A673 (cell line): ENCODE results near the gene WHRN. TPM values are rescaled to one million over a fixed set of nuclear protein-coding genes. Genes with fewer than 3 reads are reported as not detected.

ENCODE experiments used
- BruUV-seq: library from RNA; stranded (reverse); fragments of 400-500 nt; replicated peaks from 2 replicates; lab custom pipeline; 2021; lab: Mats Ljungman, UMichigan
- CTCF ChIA-PET: fragments of 300-600 bp; sonication (Branson Sonifier 250); formaldehyde crosslinking; loops from one replicate; lab custom pipeline; 2022; ENCODE audit warnings: antibody characterized with exemption; lab: Charles Lee
- POLR2A ChIA-PET: fragments of 300-600 bp; sonication (Branson Sonifier 250); formaldehyde crosslinking; loops from one replicate; lab custom pipeline; 2022; ENCODE audit warnings: antibody characterized with exemption; ENCODE audit not compliant: low non-redundant PET; lab: Charles Lee
- DNase-seq: peaks from one replicate; pipeline ENCODE4 v3.0.0-alpha.2; 2015; ENCODE audit warnings: low spot score
- H3K27ac ChIP-seq: fragments of 200-600 bp; sonication (generic); 2 replicates; pipeline ENCODE4 v1.5.1; 2016; ENCODE audit warnings: mixed run types, low read depth, mild to moderate bottlenecking, mixed read lengths, antibody characterized with exemption, low read length; ENCODE audit not compliant: poor library complexity, severe bottlenecking
- H3K27me3 ChIP-seq: fragments of 200-600 bp; sonication (generic); replicated peaks from 2 replicates; pipeline ENCODE4 v1.6.1; 2017; ENCODE audit warnings: mixed run types, low read depth, mild to moderate bottlenecking, mixed read lengths, antibody characterized with exemption, low read length; ENCODE audit not compliant: insufficient read depth, poor library complexity
- H3K36me3 ChIP-seq: fragments of 200-600 bp; sonication (generic); 2 replicates; pipeline ENCODE4 v1.6.1; 2016; ENCODE audit warnings: mixed run types, mild to moderate bottlenecking, mixed read lengths, antibody characterized with exemption, low read length; ENCODE audit not compliant: insufficient read depth, poor library complexity, severe bottlenecking
- H3K4me1 ChIP-seq: fragments of 200-600 bp; sonication (generic); 2 replicates; pipeline ENCODE4 v1.6.1; 2017; ENCODE audit warnings: mixed run types, mild to moderate bottlenecking, mixed read lengths, antibody characterized with exemption, low read length; ENCODE audit not compliant: insufficient read depth, poor library complexity, severe bottlenecking
- H3K4me3 ChIP-seq: fragments of 200-600 bp; sonication (generic); 2 replicates; pipeline ENCODE4 v1.5.1; 2016; ENCODE audit warnings: low read depth, mixed run types, mild to moderate bottlenecking, mixed read lengths, low read length; ENCODE audit not compliant: poor library complexity, severe bottlenecking
- H3K9me3 ChIP-seq: fragments of 200-600 bp; sonication (generic); 2 replicates; pipeline ENCODE4 v1.6.1; 2016; ENCODE audit warnings: mixed run types, low read depth, mild to moderate bottlenecking, mixed read lengths, antibody characterized with exemption, low read length; ENCODE audit not compliant: poor library complexity, severe bottlenecking
- EZH2 ChIP-seq: fragments of 200-600 bp; sonication (generic); IDR thresholded peaks from 2 replicates; pipeline ENCODE4 v1.6.1; 2017; ENCODE audit warnings: borderline replicate concordance, low read depth, mild to moderate bottlenecking, mixed read lengths, antibody characterized with exemption, low read length; ENCODE audit not compliant: poor library complexity, severe bottlenecking
- intact Hi-C: fragments of 100-400 bp; cut with micrococcal nuclease; formaldehyde crosslinking; loops from one replicate; pipeline ENCODE4 v1.10.0; 2022; ENCODE audit not compliant: unreplicated experiment
- total RNA-seq: library from RNA; stranded (reverse); gene quantifications from 2 replicates; pipeline ENCODE4 v1.2.3, GENCODE V29; 2021
- TF ChIP-seq, protein P1 (sequence below): fragments of 300-800, 200-600 bp; sonication (generic); conservative IDR thresholded peaks from 2 replicates; pipeline ENCODE4 v1.5.1; 2017; ENCODE audit warnings: low read depth, mild to moderate bottlenecking, antibody characterized with exemption, low read length, moderate library complexity, mixed read lengths

WHRN gene
- total RNA-seq, 1 experiment from 2014 or later: 9.1 TPM

DNA sequence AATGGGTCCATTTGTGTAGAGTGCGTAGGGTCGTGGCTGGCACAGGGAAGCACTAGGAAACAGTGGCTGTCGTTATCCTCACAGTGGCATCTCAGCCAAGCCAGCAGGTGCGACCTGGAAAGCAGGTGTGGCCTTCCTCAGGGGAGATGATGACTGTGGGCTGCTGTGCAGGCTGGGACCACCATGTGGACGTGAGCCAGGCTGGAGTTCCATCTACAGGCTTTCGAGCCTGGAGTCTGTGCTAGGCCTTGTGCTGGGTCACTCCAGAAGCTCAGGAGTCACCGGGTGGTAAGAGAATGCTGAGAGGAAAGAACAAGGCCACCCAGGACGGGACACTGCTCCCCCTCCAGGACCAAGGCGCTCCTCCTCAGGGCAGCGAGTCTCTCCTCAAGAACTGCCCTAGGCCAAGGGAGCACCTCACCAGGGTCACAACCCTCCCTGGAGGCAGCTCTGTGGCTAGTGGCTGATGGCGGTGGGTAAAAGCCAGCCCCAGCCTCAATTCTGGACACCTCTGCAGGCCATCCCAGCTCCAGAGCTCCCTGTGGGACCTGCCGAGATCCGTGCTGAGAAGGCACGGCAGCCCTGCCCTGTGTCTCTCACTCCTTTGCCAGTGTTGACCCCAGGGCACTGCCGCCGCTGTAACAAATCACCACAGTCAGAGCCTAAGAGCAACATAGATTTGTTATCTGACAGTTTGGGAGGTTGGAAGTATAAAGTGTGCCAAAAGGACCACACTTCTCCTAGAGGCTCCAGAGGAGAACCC lies 36.0 kb downstream of the WHRN start:
- Histone ChIP-seq H3K4me1 (no peaks in the 10 kb centered on the region), H3K27ac (no peak overlapping the region), H3K27me3 (no peaks in the 10 kb centered on the region), H3K4me3 (no peak overlapping the region), H3K9me3 (no peaks in the 10 kb centered on the region), H3K36me3 (no peaks in the 10 kb centered on the region)
- intact Hi-C loops: no loop called here
- TF ChIP-seq, protein P1, sequence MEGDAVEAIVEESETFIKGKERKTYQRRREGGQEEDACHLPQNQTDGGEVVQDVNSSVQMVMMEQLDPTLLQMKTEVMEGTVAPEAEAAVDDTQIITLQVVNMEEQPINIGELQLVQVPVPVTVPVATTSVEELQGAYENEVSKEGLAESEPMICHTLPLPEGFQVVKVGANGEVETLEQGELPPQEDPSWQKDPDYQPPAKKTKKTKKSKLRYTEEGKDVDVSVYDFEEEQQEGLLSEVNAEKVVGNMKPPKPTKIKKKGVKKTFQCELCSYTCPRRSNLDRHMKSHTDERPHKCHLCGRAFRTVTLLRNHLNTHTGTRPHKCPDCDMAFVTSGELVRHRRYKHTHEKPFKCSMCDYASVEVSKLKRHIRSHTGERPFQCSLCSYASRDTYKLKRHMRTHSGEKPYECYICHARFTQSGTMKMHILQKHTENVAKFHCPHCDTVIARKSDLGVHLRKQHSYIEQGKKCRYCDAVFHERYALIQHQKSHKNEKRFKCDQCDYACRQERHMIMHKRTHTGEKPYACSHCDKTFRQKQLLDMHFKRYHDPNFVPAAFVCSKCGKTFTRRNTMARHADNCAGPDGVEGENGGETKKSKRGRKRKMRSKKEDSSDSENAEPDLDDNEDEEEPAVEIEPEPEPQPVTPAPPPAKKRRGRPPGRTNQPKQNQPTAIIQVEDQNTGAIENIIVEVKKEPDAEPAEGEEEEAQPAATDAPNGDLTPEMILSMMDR: no peak
- TF ChIP-seq EZH2: no peak
- BruUV-seq: no TSS peak
- CTCF ChIA-PET: no interaction called here
- DNase-seq: no peak
- POLR2A ChIA-PET: no interaction called here

DNA sequence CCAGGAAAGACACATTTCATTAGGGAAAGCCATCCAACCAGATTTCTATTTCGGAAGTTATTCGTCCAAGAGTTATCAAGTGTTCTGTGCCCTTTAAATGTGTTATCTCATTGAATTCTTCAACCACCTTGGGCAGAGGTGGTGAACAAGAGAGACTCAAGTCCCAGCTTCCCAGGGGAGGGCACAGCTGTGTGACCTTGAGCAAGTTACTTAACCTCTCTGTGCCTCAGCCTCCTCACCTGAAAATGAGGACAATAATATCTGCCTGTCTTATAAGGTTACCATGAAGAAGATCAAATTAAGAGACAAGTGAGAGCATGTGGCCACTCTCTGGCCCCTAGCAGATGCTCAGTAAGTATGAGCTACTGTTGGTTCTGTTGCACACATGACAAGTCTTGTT lies 37.4 kb downstream of the WHRN start:
- no peaks in the 10 kb centered on the region for H3K27me3 ChIP-seq
- TF ChIP-seq, protein P1: no peak
- TF ChIP-seq EZH2: no peak
- POLR2A ChIA-PET: no interaction called here
- intact Hi-C loops: no loop called here
- H3K36me3 ChIP-seq: no peaks in the 10 kb centered on the region
- no peak overlapping the region for H3K27ac ChIP-seq
- no peaks in the 10 kb centered on the region for H3K4me1 ChIP-seq
- CTCF ChIA-PET: no interaction called here
- DNase-seq: no peak
- H3K4me3 ChIP-seq: no peak overlapping the region
- no TSS peak for BruUV-seq
- H3K9me3 ChIP-seq: no peaks in the 10 kb centered on the region

DNA sequence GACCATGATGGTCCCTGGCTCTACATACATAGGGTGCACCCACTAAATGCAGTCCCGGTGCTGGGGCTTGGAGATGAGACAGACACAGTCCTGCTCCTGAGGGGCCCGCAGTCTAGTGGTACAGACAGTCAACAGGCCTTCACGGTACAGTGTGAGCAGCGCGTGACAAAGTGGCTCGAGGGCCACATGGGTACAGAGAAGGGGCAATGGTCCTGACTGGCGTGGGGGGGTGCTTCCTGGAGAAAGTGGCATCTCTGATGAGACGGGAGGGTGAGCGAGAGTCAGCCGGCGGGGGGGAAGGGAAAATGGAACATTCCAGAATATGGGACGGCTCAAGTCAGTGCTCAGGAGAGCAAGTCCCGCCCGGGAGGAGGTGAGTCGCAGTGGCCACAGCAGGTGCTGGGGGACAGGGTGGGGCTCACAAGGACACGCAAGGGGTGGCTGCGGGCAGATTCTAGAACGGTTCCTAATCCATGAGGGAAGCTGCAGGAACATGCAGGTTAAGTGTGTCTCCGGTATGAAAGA lies 38.0 kb downstream of the WHRN start:
- no peaks in the 10 kb centered on the region for H3K36me3 ChIP-seq
- H3K4me3 ChIP-seq: no peak overlapping the region
- intact Hi-C loops: no loop called here
- CTCF ChIA-PET: no interaction called here
- H3K4me1 ChIP-seq: no peaks in the 10 kb centered on the region
- no peak overlapping the region for H3K27ac ChIP-seq
- POLR2A ChIA-PET: no interaction called here
- no peak for DNase-seq
- BruUV-seq: no TSS peak
- H3K9me3 ChIP-seq: no peaks in the 10 kb centered on the region
- no peaks in the 10 kb centered on the region for H3K27me3 ChIP-seq
- TF ChIP-seq, protein P1: no peak
- no peak for TF ChIP-seq EZH2
